Sigmoid colon (tissue), 7 donors: ENCODE results near the gene PCDHGA11. TPM values are rescaled to one million over a fixed set of nuclear protein-coding genes. Genes with fewer than 3 reads are reported as not detected.
"Not testable (repeated sequence)": the region's sequence is repeated elsewhere in the genome, so short reads cannot be mapped to it uniquely, and the experiment has no call there.

Experiments used
- DNase-seq: peaks from one replicate; pipeline ENCODE4 v3.0.0-alpha.2; 2019
- H3K27ac ChIP-seq, 4 donors: fragments of 200-600 bp; sonication (generic); one replicate each; pipeline ENCODE4 v1.5.1; 2016 to 2019; ENCODE audit warnings: mild to moderate bottlenecking in 1 of 4
- H3K27me3 ChIP-seq, 3 donors: fragments of 200-600 bp; sonication (generic); one replicate each; pipeline ENCODE4 v1.5.1; 2019; ENCODE audit warnings: mild to moderate bottlenecking in 1 of 3
- H3K36me3 ChIP-seq, 4 donors: fragments of 200-600 bp; sonication (generic); one replicate each; pipeline ENCODE4 v1.5.1; 2016 to 2019
- H3K4me1 ChIP-seq, 4 donors: fragments of 200-600 bp; sonication (generic); one replicate each; pipeline ENCODE4 v1.5.1; 2017 to 2019
- H3K4me3 ChIP-seq, 4 donors: fragments of 200-600 bp; sonication (generic); one replicate each; pipeline ENCODE4 v1.5.1; 2017 to 2019; ENCODE audit warnings: mild to moderate bottlenecking in 2 of 4, moderate library complexity in 1 of 4
- H3K9me3 ChIP-seq, 4 donors: fragments of 200-600 bp in 3 of 4; sonication (generic) in 3 of 4; one replicate each; pipeline versions ENCODE4 v1.5.1 to v1.6.1; 2013 to 2019
- CTCF ChIP-seq, 4 experiments: fragments of 450-650 bp in 3 of 4; fragments of 200-600 bp in 1 of 4; IDR thresholded peaks; one replicate each; pipeline ENCODE4 v1.5.1; 2016 to 2019; ENCODE audit warnings: antibody characterized with exemption in 4 of 4, mild to moderate bottlenecking in 3 of 4, moderate library complexity in 2 of 4
- EP300 ChIP-seq, 4 donors: sonication (generic); formaldehyde crosslinking; IDR thresholded peaks; one replicate each; pipeline ENCODE4 v1.6.1; 2017; ENCODE audit warnings: antibody characterized with exemption in 4 of 4
- POLR2A ChIP-seq, 2 donors: fragments of 450-650 bp; IDR thresholded peaks; one replicate each; pipeline ENCODE4 v1.6.1; 2016; ENCODE audit warnings: antibody characterized with exemption in 2 of 2, mild to moderate bottlenecking in 2 of 2, moderate library complexity in 2 of 2
- POLR2AphosphoS5 ChIP-seq, 4 donors: sonication (generic); formaldehyde crosslinking; IDR thresholded peaks; one replicate each; pipeline ENCODE4 v1.6.1; 2017; ENCODE audit warnings: antibody characterized with exemption in 4 of 4
- WGBS, 2 donors: extraction: QIAGEN DNeasy Blood & Tissue Kit; methylation state at CpG; one replicate each; pipeline ENCODE4 v1.1.7; 2013; 5-methylcytosine and 5-hydroxymethylcytosine counted together
- intact Hi-C: fragments of 100-400 bp; cut with DNase I; formaldehyde crosslinking; loops from one replicate; pipeline ENCODE4 v1.15.1; 2023
- polyA plus RNA-seq, 3 donors: library from polyadenylated mRNA; stranded (reverse); fragments of 200-250 nt; gene quantifications; one replicate each; pipeline ENCODE4 v1.2.3, GENCODE V29; 2013
- total RNA-seq, 4 donors: library from RNA; depleted of rRNA; stranded (reverse); fragments of >200 nt; gene quantifications; one replicate each; pipeline ENCODE4 v1.1.0, GENCODE V29; 2016
- donor health status: healthy with polysubstance abuse.
- donor health status: Bipolar disorder and iron deficiency.
- donor health status: healthy.

Gene PCDHGA11
- total and polyA plus RNA-seq, 7 donors, result 0.89 to 10.8 (median 6.7) TPM; not detected in 2

- peaks cover 0 to 11% (median 0%) of the 10 kb centered on the region in 4 donors for H3K36me3 ChIP-seq
- H3K27me3 ChIP-seq, result no peaks in the 10 kb centered on the region
- H3K27ac ChIP-seq, result peak within 1 kb of the TSS in 1 of 4 donors; percentile 3
- TF ChIP-seq CTCF (IDR thresholded peaks at IDR 0.05) (peak in 1 of 4 experiments; percentile 13), POLR2AphosphoS5 (IDR thresholded peaks at IDR 0.05) (no peak), POLR2A (IDR thresholded peaks at IDR 0.05) (no peak)
- intact Hi-C loops, result no loop called here
- no peaks in the 10 kb centered on the region for H3K4me1 ChIP-seq
- peaks cover 40 to 88% (median 71%) of the 10 kb centered on the region in 4 donors for H3K9me3 ChIP-seq
- WGBS, 2 donors, result 13 to 35% methylated on average over 31 of the region's 31 CpGs
- DNase-seq, result no peak
- peak within 1 kb of the TSS in 3 of 4 donors; percentile 8 to 23 (median 19) for H3K4me3 ChIP-seq
Measured at GRCh38 chr5:141412854-141413539, 7.9 kb upstream of the PCDHGA11 start, which contains the start of gene PCDHGA10. PCDHGA10 (plus strand) TSS chr5:141412987; CDS start chr5:141413176, 189 bp downstream.

GRCh38 chr5:141413540-141414069, 7.2 kb upstream of the PCDHGA11 start:
- WGBS, 2 donors, result 16 to 38% methylated on average over 25 of the region's 25 CpGs
- Histone ChIP-seq H3K4me3 (peak overlapping the region in 3 of 4 donors; percentile 8 to 23 (median 19)), H3K27ac (no peak overlapping the region), H3K9me3 (peaks cover 42 to 88% (median 72%) of the 10 kb centered on the region in 4 donors), H3K27me3 (no peaks in the 10 kb centered on the region), H3K36me3 (peaks cover 0 to 11% (median 0%) of the 10 kb centered on the region in 4 donors), H3K4me1 (peaks cover 0 to 4% (median 0%) of the 10 kb centered on the region in 4 donors)
- TF ChIP-seq CTCF (IDR thresholded peaks at IDR 0.05), result no peak
- TF ChIP-seq POLR2AphosphoS5 (IDR thresholded peaks at IDR 0.05), result no peak
- TF ChIP-seq POLR2A (IDR thresholded peaks at IDR 0.05), result no peak
- no peak for TF ChIP-seq EP300 (IDR thresholded peaks at IDR 0.05)
- intact Hi-C loops, result no loop called here
- DNase-seq, result peak; percentile 48

- not testable (repeated sequence) for H3K27me3 ChIP-seq, DNase-seq, H3K4me3 ChIP-seq, H3K27ac ChIP-seq, H3K4me1 ChIP-seq
- Histone ChIP-seq H3K36me3 (peaks cover 0 to 11% (median 0%) of the 10 kb centered on the region in 4 donors), H3K9me3 (peaks cover 42 to 88% (median 71%) of the 10 kb centered on the region in 4 donors)
- WGBS, 2 donors, result 36 to 66% methylated on average over 46 of the region's 46 CpGs
- intact Hi-C loops, result loop anchor here (5.0 kb wide), 2 partner anchors 63 to 143 kb away; partner anchors contain the start of gene PCDHGC3
Measured at GRCh38 chr5:141414548-141415274, 6.1 kb upstream of the PCDHGA11 start.

- DNase-seq, H3K27ac ChIP-seq, H3K4me1 ChIP-seq, H3K4me3 ChIP-seq, H3K27me3 ChIP-seq: not testable (repeated sequence)
- intact Hi-C loops, result loop anchor here (5.0 kb wide), 2 partner anchors 62 to 142 kb away; partner anchors contain the start of gene PCDHGC3
- H3K36me3 ChIP-seq, result peaks cover 0 to 11% (median 0%) of the 10 kb centered on the region in 4 donors
- H3K9me3 ChIP-seq, result peaks cover 42 to 88% (median 71%) of the 10 kb centered on the region in 4 donors
- 28 to 64% methylated on average over 24 of the region's 24 CpGs for WGBS, 2 donors
Measured at GRCh38 chr5:141415275-141415618, 5.6 kb upstream of the PCDHGA11 start.

GRCh38 chr5:141417494-141418172, 3.2 kb upstream of the PCDHGA11 start, which contains the start of gene PCDHGB7:
PCDHGB7 (plus strand) TSS chr5:141417677; CDS start chr5:141417860, 183 bp downstream.
- H3K4me1 ChIP-seq, H3K36me3 ChIP-seq, H3K27me3 ChIP-seq: not testable (repeated sequence)
- Histone ChIP-seq H3K4me3 (peak within 1 kb of the TSS; percentile 27 to 44 (median 39)), H3K9me3 (peaks cover 59 to 92% (median 81%) of the 10 kb centered on the region in 4 donors), H3K27ac (peak within 1 kb of the TSS; percentile 45 to 61 (median 55))
- WGBS, 2 donors, result 8 to 47% methylated on average over 47 of the region's 47 CpGs
- intact Hi-C loops, result loop anchor here (5.0 kb wide), 2 partner anchors 60 to 140 kb away; partner anchors contain the start of gene PCDHGC3
- DNase-seq, result peak; percentile 86
- peak; percentile 43 to 51 (median 46) for TF ChIP-seq CTCF (IDR thresholded peaks at IDR 0.05)
